WTC11 (cell line): ENCODE results near the gene KCNK5. TPM values are rescaled to one million over a fixed set of nuclear protein-coding genes. Genes with fewer than 3 reads are reported as not detected.

ENCODE experiments used
- ATAC-seq: fragments of 200-7000 bp; cut with Tn5 transposase; 2 replicates; pipeline ENCODE4 v1.10.0; 2021; ENCODE audit warnings: mild to moderate bottlenecking, moderate library complexity
- CTCF ChIA-PET: fragments of 300-600 bp; sonication (Branson Sonifier 250); formaldehyde crosslinking; loops from one replicate; lab custom pipeline; 2021; ENCODE audit warnings: antibody characterized with exemption; lab: Charles Lee
- POLR2A ChIA-PET: fragments of 350-600 bp; sonication (Branson Sonifier 250); formaldehyde crosslinking; loops from one replicate; lab custom pipeline; 2021; ENCODE audit warnings: antibody characterized with exemption; lab: Charles Lee
- DNase-seq: peaks from one replicate; pipeline ENCODE4 v3.0.0; 2021; ENCODE audit warnings: low spot score
- H3K27ac Mint-ChIP-seq: 2 replicates; pipeline ENCODE4 v1.8.0; 2021; ENCODE audit warnings: mixed read lengths
- H3K27me3 Mint-ChIP-seq: 2 replicates; pipeline ENCODE4 v1.8.0; 2021; ENCODE audit warnings: low read depth, mild to moderate bottlenecking, moderate library complexity, mixed read lengths
- H3K36me3 Mint-ChIP-seq: 2 replicates; pipeline ENCODE4 v1.8.0; 2021; ENCODE audit warnings: mixed read lengths
- H3K4me1 Mint-ChIP-seq: 2 replicates; pipeline ENCODE4 v1.8.0; 2022; ENCODE audit warnings: mixed read lengths
- H3K4me3 Mint-ChIP-seq: 2 replicates; pipeline ENCODE4 v1.8.0; 2021; ENCODE audit warnings: mild to moderate bottlenecking, moderate library complexity, mixed read lengths
- H3K9me3 Mint-ChIP-seq: 2 replicates; pipeline ENCODE4 v1.8.0; 2021; ENCODE audit warnings: mixed read lengths
- AFF4 ChIP-seq: sonication (generic); formaldehyde crosslinking; IDR thresholded peaks from 2 replicates; pipeline ENCODE4 v1.8.1; 2023; ENCODE audit warnings: mild to moderate bottlenecking, missing genetic modification reagents, borderline replicate concordance
- ATF1 ChIP-seq: sonication (generic); formaldehyde crosslinking; IDR thresholded peaks from 2 replicates; pipeline ENCODE4 v1.8.1; 2023; ENCODE audit warnings: mild to moderate bottlenecking, moderate library complexity, missing genetic modification reagents
- CDX4 ChIP-seq: fragments of 250-450 bp; sonication (Bioruptor Pico); IDR thresholded peaks from 2 replicates; pipeline ENCODE4 v1.9.0; 2021; ENCODE audit warnings: moderate library complexity, mild to moderate bottlenecking, inconsistent platforms, borderline replicate concordance
- CREB1 ChIP-seq: sonication (generic); formaldehyde crosslinking; IDR thresholded peaks from 2 replicates; pipeline ENCODE4 v1.8.0; 2023; ENCODE audit warnings: mild to moderate bottlenecking, missing genetic modification reagents
- ESRRA ChIP-seq: sonication (generic); formaldehyde crosslinking; IDR thresholded peaks from 2 replicates; pipeline ENCODE4 v1.8.1; 2022; ENCODE audit warnings: mild to moderate bottlenecking, missing genetic modification reagents, borderline replicate concordance
- FOXP1 ChIP-seq: sonication (generic); formaldehyde crosslinking; IDR thresholded peaks from 2 replicates; pipeline ENCODE4 v1.8.0; 2022; ENCODE audit warnings: missing genetic modification reagents, mild to moderate bottlenecking, moderate library complexity, borderline replicate concordance
- GABPB1 ChIP-seq: sonication (generic); formaldehyde crosslinking; IDR thresholded peaks from 2 replicates; pipeline ENCODE4 v1.8.1; 2023; ENCODE audit warnings: mild to moderate bottlenecking, missing genetic modification reagents
- HMGA2 ChIP-seq: fragments of 250-450 bp; sonication (Bioruptor Pico); IDR thresholded peaks from 2 replicates; pipeline ENCODE4 v1.4.0; 2021; ENCODE audit warnings: mild to moderate bottlenecking, moderate library complexity
- IRF2 ChIP-seq: sonication (generic); formaldehyde crosslinking; IDR thresholded peaks from 2 replicates; pipeline ENCODE4 v1.8.0; 2022; ENCODE audit warnings: low read depth, missing genetic modification reagents, borderline replicate concordance
- JAZF1 ChIP-seq: fragments of 250-450 bp; sonication (Bioruptor Pico); IDR thresholded peaks from 2 replicates; pipeline ENCODE4 v1.9.0; 2021; ENCODE audit warnings: moderate library complexity, mild to moderate bottlenecking, inconsistent platforms
- JUN ChIP-seq: sonication (generic); formaldehyde crosslinking; IDR thresholded peaks from 2 replicates; pipeline ENCODE4 v1.8.0; 2023; ENCODE audit warnings: mild to moderate bottlenecking, missing genetic modification reagents
- MLX ChIP-seq: sonication (generic); formaldehyde crosslinking; IDR thresholded peaks from 2 replicates; pipeline ENCODE4 v1.8.1; 2023; ENCODE audit warnings: mild to moderate bottlenecking, missing genetic modification reagents, moderate library complexity
- MXD4 ChIP-seq: fragments of 250-450 bp; sonication (Bioruptor Pico); IDR thresholded peaks from 2 replicates; pipeline ENCODE4 v1.8.0; 2021; ENCODE audit warnings: mild to moderate bottlenecking, moderate library complexity, borderline replicate concordance
- NFE2L1 ChIP-seq: sonication (generic); formaldehyde crosslinking; IDR thresholded peaks from 2 replicates; pipeline ENCODE4 v1.8.1; 2023; ENCODE audit warnings: missing genetic modification reagents
- NFYB ChIP-seq: sonication (generic); formaldehyde crosslinking; conservative IDR thresholded peaks from 2 replicates; pipeline ENCODE4 v1.8.0; 2022; ENCODE audit warnings: low read depth, missing genetic modification reagents
- NR3C1 ChIP-seq: sonication (generic); formaldehyde crosslinking; conservative IDR thresholded peaks from 2 replicates; pipeline ENCODE4 v1.8.1; 2023; ENCODE audit warnings: low read depth, mild to moderate bottlenecking, missing genetic modification reagents
- RELA ChIP-seq: sonication (generic); formaldehyde crosslinking; IDR thresholded peaks from 2 replicates; pipeline ENCODE4 v1.8.1; 2022; ENCODE audit warnings: missing genetic modification reagents, mild to moderate bottlenecking, borderline replicate concordance
- SMAD4 ChIP-seq: sonication (generic); formaldehyde crosslinking; IDR thresholded peaks from 2 replicates; pipeline ENCODE4 v1.8.0; 2022; ENCODE audit warnings: mild to moderate bottlenecking, missing genetic modification reagents
- TCF7 ChIP-seq: sonication (generic); formaldehyde crosslinking; IDR thresholded peaks from 2 replicates; pipeline ENCODE4 v1.8.0; 2022; ENCODE audit warnings: mild to moderate bottlenecking, low read depth, missing genetic modification reagents, moderate library complexity
- ZNF317 ChIP-seq: sonication (generic); formaldehyde crosslinking; IDR thresholded peaks from 2 replicates; pipeline ENCODE4 v1.8.1; 2023; ENCODE audit warnings: low read depth, mild to moderate bottlenecking, moderate library complexity, missing genetic modification reagents, borderline replicate concordance
- ZNF396 ChIP-seq: fragments of 250-450 bp; sonication (Bioruptor Pico); IDR thresholded peaks from 2 replicates; pipeline ENCODE4 v1.8.0; 2021; ENCODE audit warnings: mild to moderate bottlenecking, moderate library complexity, borderline replicate concordance
- ZNF425 ChIP-seq: fragments of 250-450 bp; sonication (Bioruptor Pico); conservative IDR thresholded peaks from 2 replicates; pipeline ENCODE4 v1.9.0; 2021; ENCODE audit warnings: mild to moderate bottlenecking
- total RNA-seq: library from RNA; stranded (reverse); gene quantifications from 3 replicates; pipeline ENCODE4 v1.2.3, GENCODE V29; 2021
- TF ChIP-seq, protein P1 (sequence below): sonication (generic); formaldehyde crosslinking; IDR thresholded peaks from 2 replicates; pipeline ENCODE4 v1.8.1; 2023; ENCODE audit warnings: mild to moderate bottlenecking, moderate library complexity, missing genetic modification reagents
- TF ChIP-seq, protein P2 (sequence below): sonication (generic); formaldehyde crosslinking; IDR thresholded peaks from 2 replicates; pipeline ENCODE4 v1.8.1; 2022; ENCODE audit warnings: mild to moderate bottlenecking, moderate library complexity, missing genetic modification reagents

Gene KCNK5
- total RNA-seq, 1 experiment from 2014 or later, result 41.8 TPM

DNA sequence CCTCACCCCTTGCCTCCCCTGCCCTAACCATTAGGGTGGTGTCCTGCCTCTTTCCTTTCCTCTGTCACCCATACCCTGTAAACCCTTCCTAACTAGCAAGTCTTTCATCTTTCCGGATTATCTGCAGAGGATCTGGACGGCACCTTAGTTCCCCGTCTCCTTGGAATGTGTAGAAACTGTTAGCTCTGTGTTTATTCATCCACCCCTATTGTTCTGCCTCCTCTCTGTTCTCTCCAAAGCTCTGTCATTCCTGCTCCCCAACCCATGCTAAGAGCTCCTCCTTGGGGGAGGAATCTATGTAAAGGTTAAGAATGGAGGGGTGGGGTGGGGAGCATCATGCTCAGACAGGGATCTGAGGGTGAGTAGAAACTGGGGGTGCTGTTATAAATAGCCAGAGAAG is 39.4 kb upstream of the KCNK5 start:
- peaks cover 6% of the 10 kb centered on the region for H3K27me3 Mint-ChIP-seq
- peak; percentile 43 for ATAC-seq
- H3K9me3 Mint-ChIP-seq, result peaks cover 10% of the 10 kb centered on the region
- H3K4me1 Mint-ChIP-seq, result peaks cover 51% of the 10 kb centered on the region
- DNase-seq, result no peak
- POLR2A ChIA-PET, result no interaction called here
- H3K27ac Mint-ChIP-seq, result no peak overlapping the region
- H3K36me3 Mint-ChIP-seq, result peaks cover 3% of the 10 kb centered on the region; the same call in 1 of the 2 replicates
- CTCF ChIA-PET, result interaction anchor here (1.0 to 1.6 kb wide), 5 partner anchors 12 to 79 kb away, joined by 3 to 7 read pairs (median 4); no protein-coding TSS in a partner anchor
- TF ChIP-seq IRF2 (no peak), MXD4 (CRISPR knock-in tag) (no peak), TCF7 (CRISPR knock-in tag) (no peak), CREB1 (CRISPR knock-in tag) (no peak), NR3C1 (CRISPR knock-in tag) (no peak), GABPB1 (CRISPR knock-in tag) (no peak), ZNF317 (no peak), MLX (CRISPR knock-in tag) (no peak), CDX4 (no peak), ATF1 (CRISPR knock-in tag) (no peak), AFF4 (CRISPR knock-in tag) (no peak), ZNF425 (CRISPR knock-in tag) (no peak)
- TF ChIP-seq, protein P1, sequence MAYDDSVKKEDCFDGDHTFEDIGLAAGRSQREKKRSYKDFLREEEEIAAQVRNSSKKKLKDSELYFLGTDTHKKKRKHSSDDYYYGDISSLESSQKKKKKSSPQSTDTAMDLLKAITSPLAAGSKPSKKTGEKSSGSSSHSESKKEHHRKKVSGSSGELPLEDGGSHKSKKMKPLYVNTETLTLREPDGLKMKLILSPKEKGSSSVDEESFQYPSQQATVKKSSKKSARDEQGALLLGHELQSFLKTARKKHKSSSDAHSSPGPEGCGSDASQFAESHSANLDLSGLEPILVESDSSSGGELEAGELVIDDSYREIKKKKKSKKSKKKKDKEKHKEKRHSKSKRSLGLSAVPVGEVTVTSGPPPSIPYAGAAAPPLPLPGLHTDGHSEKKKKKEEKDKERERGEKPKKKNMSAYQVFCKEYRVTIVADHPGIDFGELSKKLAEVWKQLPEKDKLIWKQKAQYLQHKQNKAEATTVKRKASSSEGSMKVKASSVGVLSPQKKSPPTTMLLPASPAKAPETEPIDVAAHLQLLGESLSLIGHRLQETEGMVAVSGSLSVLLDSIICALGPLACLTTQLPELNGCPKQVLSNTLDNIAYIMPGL (CRISPR knock-in tag), result no peak
- TF ChIP-seq, protein P2, sequence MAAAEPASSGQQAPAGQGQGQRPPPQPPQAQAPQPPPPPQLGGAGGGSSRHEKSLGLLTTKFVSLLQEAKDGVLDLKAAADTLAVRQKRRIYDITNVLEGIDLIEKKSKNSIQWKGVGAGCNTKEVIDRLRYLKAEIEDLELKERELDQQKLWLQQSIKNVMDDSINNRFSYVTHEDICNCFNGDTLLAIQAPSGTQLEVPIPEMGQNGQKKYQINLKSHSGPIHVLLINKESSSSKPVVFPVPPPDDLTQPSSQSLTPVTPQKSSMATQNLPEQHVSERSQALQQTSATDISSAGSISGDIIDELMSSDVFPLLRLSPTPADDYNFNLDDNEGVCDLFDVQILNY, result no peak
- no peak overlapping the region for H3K4me3 Mint-ChIP-seq

DNA sequence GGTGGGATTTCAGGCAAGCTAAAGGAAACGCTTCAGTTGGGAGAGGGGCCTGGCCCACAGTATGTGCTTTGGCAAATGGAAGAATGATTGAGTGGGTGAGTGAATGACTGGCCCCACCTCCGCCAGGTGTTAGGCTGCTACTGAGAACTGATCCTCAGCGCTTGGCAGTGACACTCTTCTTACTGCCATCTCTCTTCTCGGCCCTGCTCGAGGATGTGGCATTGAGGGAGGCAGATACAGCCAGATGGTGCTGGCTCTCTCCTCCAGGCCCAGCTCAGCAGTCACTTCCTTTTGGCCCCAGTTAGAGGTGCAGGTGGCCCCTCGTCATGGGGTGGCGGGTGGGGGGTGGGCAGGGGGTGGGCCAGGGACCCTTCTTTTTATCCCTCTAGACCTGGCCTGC is 38.9 kb upstream of the KCNK5 start:
- CTCF ChIA-PET, result interaction anchor here (0.7 to 1.6 kb wide), 7 partner anchors 12 to 78 kb away, joined by 3 to 7 read pairs (median 4); no protein-coding TSS in a partner anchor
- TF ChIP-seq NFE2L1 (no peak), TCF7 (CRISPR knock-in tag) (no peak), ATF1 (CRISPR knock-in tag) (no peak), ZNF396 (CRISPR knock-in tag) (no peak), SMAD4 (CRISPR knock-in tag) (no peak), RELA (no peak), FOXP1 (CRISPR knock-in tag) (no peak), ESRRA (CRISPR knock-in tag) (no peak), MXD4 (CRISPR knock-in tag) (no peak), HMGA2 (no peak), MLX (CRISPR knock-in tag) (no peak), JAZF1 (no peak), NFYB (CRISPR knock-in tag) (no peak), JUN (CRISPR knock-in tag) (no peak), CREB1 (CRISPR knock-in tag) (no peak)
- Mint-ChIP-seq H3K9me3 (peaks cover 10% of the 10 kb centered on the region), H3K27me3 (peaks cover 6% of the 10 kb centered on the region), H3K27ac (no peak overlapping the region), H3K36me3 (peaks cover 3% of the 10 kb centered on the region; the same call in 1 of the 2 replicates), H3K4me1 (peaks cover 51% of the 10 kb centered on the region), H3K4me3 (no peak overlapping the region)
- POLR2A ChIA-PET, result no interaction called here
- DNase-seq (no peak), ATAC-seq (no peak)
